Measurements from ENCODE around the gene ALKBH3.

The ALKBH3 gene

GRCh38 chr11:43922744-43923405 is 42.2 kb downstream of the ALKBH3 start:
- DNase-seq (ENCODE audit: low spot score) = no peak

GRCh38 chr11:43923406-43924111 is 42.9 kb downstream of the ALKBH3 start:
- DNase-seq (ENCODE audit: low spot score) = no peak

GRCh38 chr11:43924112-43924855 is 43.7 kb downstream of the ALKBH3 start:
- no peak for DNase-seq (ENCODE audit: low spot score)

GRCh38 chr11:43925063-43925931 is 44.7 kb downstream of the ALKBH3 start:
- no peak for DNase-seq (ENCODE audit: low spot score)

GRCh38 chr11:43925932-43926505 is 45.4 kb downstream of the ALKBH3 start:
- no peak for DNase-seq (ENCODE audit: low spot score)

GRCh38 chr11:43927070-43927469 is 46.4 kb downstream of the ALKBH3 start:
- DNase-seq (ENCODE audit: low spot score) = no peak

- DNase-seq (ENCODE audit: low spot score) = no peak
Measured at GRCh38 chr11:43927925-43928707, 47.5 kb downstream of the ALKBH3 start.

GRCh38 chr11:43928721-43929120 is 48.1 kb downstream of the ALKBH3 start:
- DNase-seq (ENCODE audit: low spot score) = no peak

- DNase-seq (ENCODE audit: low spot score) = no peak
Measured at GRCh38 chr11:43930868-43931716, 50.5 kb downstream of the ALKBH3 start.

GRCh38 chr11:43931717-43932039 is 51.0 kb downstream of the ALKBH3 start:
- no peak for DNase-seq (ENCODE audit: low spot score)

GRCh38 chr11:43933226-43933607 is 52.6 kb downstream of the ALKBH3 start:
- no peak for DNase-seq (ENCODE audit: low spot score)

GRCh38 chr11:43933608-43934551 is 53.2 kb downstream of the ALKBH3 start:
- no peak for DNase-seq (ENCODE audit: low spot score)

- DNase-seq (ENCODE audit: low spot score) = no peak
Measured at GRCh38 chr11:43934601-43935423, 54.2 kb downstream of the ALKBH3 start.

GRCh38 chr11:43935424-43935979 is 54.9 kb downstream of the ALKBH3 start:
- DNase-seq (ENCODE audit: low spot score) = no peak

- DNase-seq (ENCODE audit: low spot score) = no peak
Measured at GRCh38 chr11:43936076-43936475, 55.4 kb downstream of the ALKBH3 start.

- no peak for DNase-seq (ENCODE audit: low spot score)
Measured at GRCh38 chr11:43937434-43938411, 57.1 kb downstream of the ALKBH3 start.
